ENCODE results near the gene ZNF606. TPM values are rescaled to one million over a fixed set of nuclear protein-coding genes. Genes with fewer than 3 reads are reported as not detected.
"Not testable (repeated sequence)": the region's sequence is repeated elsewhere in the genome, so short reads cannot be mapped to it uniquely, and the experiment has no call there.

ZNF606 gene
- total RNA-seq, 2 experiments from 2014 or later, result 7.5 to 10.0 TPM

DNA sequence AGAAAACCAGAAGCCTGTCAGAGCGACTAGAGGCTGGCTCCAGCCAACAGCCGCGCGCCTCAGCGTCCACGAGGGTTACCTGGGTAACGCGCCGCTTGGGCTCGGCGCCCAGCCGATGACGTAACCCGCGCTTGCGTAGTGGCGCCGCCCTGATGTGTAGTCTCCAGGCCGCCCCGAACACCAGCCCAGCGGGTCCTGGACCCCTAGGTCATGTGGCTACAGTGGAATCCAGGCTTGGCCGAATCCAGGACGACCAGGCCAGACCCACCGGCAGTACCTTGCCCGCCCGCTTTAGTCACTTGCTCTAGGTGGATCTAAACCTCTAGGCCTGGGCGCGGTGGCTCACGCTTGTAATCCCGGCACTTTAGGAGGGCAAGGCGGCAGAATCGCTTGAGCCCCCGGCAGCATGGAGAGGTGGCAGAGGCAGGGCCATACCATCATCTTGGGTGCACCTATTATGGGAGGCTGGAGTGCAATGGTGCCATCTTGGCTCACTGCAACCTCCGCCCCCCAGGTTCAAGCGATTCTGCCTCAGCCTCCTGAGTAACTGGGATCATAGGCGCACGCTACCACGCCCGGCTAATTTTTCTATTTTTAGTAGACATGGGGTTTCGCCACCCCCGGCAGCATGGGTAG lies 7.2 kb upstream of the ZNF606 start:
- TF ChIP-seq, protein P1, sequence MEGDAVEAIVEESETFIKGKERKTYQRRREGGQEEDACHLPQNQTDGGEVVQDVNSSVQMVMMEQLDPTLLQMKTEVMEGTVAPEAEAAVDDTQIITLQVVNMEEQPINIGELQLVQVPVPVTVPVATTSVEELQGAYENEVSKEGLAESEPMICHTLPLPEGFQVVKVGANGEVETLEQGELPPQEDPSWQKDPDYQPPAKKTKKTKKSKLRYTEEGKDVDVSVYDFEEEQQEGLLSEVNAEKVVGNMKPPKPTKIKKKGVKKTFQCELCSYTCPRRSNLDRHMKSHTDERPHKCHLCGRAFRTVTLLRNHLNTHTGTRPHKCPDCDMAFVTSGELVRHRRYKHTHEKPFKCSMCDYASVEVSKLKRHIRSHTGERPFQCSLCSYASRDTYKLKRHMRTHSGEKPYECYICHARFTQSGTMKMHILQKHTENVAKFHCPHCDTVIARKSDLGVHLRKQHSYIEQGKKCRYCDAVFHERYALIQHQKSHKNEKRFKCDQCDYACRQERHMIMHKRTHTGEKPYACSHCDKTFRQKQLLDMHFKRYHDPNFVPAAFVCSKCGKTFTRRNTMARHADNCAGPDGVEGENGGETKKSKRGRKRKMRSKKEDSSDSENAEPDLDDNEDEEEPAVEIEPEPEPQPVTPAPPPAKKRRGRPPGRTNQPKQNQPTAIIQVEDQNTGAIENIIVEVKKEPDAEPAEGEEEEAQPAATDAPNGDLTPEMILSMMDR (IDR thresholded peaks at IDR 0.05), result no peak
- Mint-ChIP-seq H3K27ac (peak overlapping the region; percentile 75), H3K4me3 (peak overlapping the region; percentile 74), H3K27me3 (no peaks in the 10 kb centered on the region), H3K4me1 (ENCODE audit: low read depth) (peaks cover 8% of the 10 kb centered on the region), H3K36me3 (ENCODE audit: low read depth) (peaks cover 40% of the 10 kb centered on the region), H3K9me3 (peaks cover 59% of the 10 kb centered on the region)
- ATAC-seq (peak; percentile 95), DNase-seq (peak; percentile 83)
- ChIA-PET CTCF (no interaction called here), POLR2A (no interaction called here)
- intact Hi-C loops (cut with micrococcal nuclease), result loop anchor here (10.0 kb wide), 1 partner anchor 55 kb away; no protein-coding TSS in a partner anchor

DNA sequence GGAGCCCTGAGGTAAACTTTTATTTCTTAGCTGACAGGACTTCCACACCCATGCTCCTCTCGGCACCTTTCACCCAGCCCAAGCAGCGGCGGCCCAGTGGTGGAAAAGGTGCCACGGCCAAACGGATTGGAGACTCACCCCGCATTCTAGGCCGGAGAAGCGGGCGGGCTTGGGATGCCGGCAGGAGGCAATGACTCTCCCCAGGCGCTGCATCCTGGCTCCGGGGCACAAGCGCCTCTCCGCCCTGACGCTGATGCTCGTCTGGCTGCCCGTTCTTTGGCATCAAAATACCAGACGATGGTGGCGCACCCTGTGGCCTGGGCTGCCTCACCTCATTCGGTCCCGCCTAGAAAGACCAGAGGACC lies 6.7 kb upstream of the ZNF606 start:
- intact Hi-C loops (cut with micrococcal nuclease), result loop anchor here (10.0 kb wide), 1 partner anchor 54 kb away; no protein-coding TSS in a partner anchor
- no peak for DNase-seq
- Mint-ChIP-seq H3K27me3 (no peaks in the 10 kb centered on the region), H3K4me1 (ENCODE audit: low read depth) (peaks cover 13% of the 10 kb centered on the region), H3K27ac (no peak overlapping the region), H3K4me3 (peak overlapping the region; percentile 74), H3K36me3 (ENCODE audit: low read depth) (peaks cover 45% of the 10 kb centered on the region), H3K9me3 (peaks cover 62% of the 10 kb centered on the region)
- TF ChIP-seq, protein P1 (IDR thresholded peaks at IDR 0.05), result no peak
- POLR2A ChIA-PET, result interaction anchor here (1.4 kb wide), 1 partner anchor 75 kb away, joined by 3 read pairs; no protein-coding TSS in a partner anchor
- CTCF ChIA-PET, result interaction anchor here (1.0 kb wide), 1 partner anchor 13 kb away, joined by 3 read pairs; no protein-coding TSS in a partner anchor
- no peak for ATAC-seq

DNA sequence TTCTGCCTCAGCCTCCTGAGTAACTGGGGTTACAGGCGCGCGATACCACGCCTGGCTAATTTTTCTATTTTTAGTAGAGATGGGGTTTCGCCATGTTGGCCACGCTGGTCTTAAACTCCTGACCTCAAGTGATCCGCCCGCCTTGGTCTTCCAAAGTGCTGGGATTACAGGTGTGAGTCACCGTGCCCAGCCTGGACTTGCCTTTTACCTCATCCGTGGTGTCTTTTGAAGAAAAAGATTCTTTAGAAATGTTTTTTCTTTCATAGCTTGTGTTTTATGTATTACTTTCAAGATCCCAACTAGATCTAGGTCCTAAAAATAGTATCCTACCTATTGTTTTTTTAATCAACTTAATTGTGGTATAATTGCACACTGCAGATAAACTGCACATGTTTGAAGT lies 6.3 kb upstream of the ZNF606 start:
- H3K27me3 Mint-ChIP-seq, H3K27ac Mint-ChIP-seq, ATAC-seq, DNase-seq: not testable (repeated sequence)
- peak overlapping the region; percentile 74 for H3K4me3 Mint-ChIP-seq
- POLR2A ChIA-PET, result interaction anchor here (1.4 kb wide), 1 partner anchor 74 kb away, joined by 3 read pairs; no protein-coding TSS in a partner anchor
- CTCF ChIA-PET, result interaction anchor here (1.0 kb wide), 1 partner anchor 13 kb away, joined by 3 read pairs; no protein-coding TSS in a partner anchor
- peaks cover 16% of the 10 kb centered on the region for H3K4me1 Mint-ChIP-seq (ENCODE audit: low read depth)
- H3K9me3 Mint-ChIP-seq, result peaks cover 66% of the 10 kb centered on the region
- intact Hi-C loops (cut with micrococcal nuclease), result loop anchor here (10.0 kb wide), 1 partner anchor 54 kb away; no protein-coding TSS in a partner anchor
- H3K36me3 Mint-ChIP-seq (ENCODE audit: low read depth), result peaks cover 49% of the 10 kb centered on the region

DNA sequence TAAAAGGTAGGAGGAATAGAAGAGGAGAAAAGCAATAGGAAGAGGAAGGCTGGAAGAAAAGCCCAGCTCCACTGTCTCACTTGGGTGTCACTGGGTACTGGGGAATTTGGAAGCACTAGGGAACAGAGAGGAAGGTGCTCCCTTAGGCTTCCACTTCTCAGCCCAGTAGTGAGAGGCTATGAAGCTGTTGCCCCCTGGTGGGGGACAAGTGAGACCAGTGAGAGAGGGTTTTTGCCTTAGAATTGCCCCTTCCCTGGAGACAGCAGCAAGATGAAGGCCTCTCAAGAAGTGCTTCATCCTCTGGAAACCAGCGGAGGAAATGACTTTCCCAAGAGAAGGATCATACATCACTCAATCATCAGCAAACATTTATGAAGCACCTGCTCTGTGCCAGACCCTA lies 4.7 kb upstream of the ZNF606 start:
- H3K4me1 Mint-ChIP-seq (ENCODE audit: low read depth), result peaks cover 21% of the 10 kb centered on the region
- ChIA-PET POLR2A (no interaction called here), CTCF (no interaction called here)
- TF ChIP-seq, protein P1 (IDR thresholded peaks at IDR 0.05), result no peak
- no peaks in the 10 kb centered on the region for H3K27me3 Mint-ChIP-seq
- no peak overlapping the region for H3K4me3 Mint-ChIP-seq
- peaks cover 60% of the 10 kb centered on the region for H3K36me3 Mint-ChIP-seq (ENCODE audit: low read depth)
- H3K9me3 Mint-ChIP-seq, result peaks cover 60% of the 10 kb centered on the region
- intact Hi-C loops (cut with micrococcal nuclease), result loop anchor here (10.0 kb wide), 1 partner anchor 52 kb away; no protein-coding TSS in a partner anchor
- no peak overlapping the region for H3K27ac Mint-ChIP-seq
- ATAC-seq (no peak), DNase-seq (no peak)

DNA sequence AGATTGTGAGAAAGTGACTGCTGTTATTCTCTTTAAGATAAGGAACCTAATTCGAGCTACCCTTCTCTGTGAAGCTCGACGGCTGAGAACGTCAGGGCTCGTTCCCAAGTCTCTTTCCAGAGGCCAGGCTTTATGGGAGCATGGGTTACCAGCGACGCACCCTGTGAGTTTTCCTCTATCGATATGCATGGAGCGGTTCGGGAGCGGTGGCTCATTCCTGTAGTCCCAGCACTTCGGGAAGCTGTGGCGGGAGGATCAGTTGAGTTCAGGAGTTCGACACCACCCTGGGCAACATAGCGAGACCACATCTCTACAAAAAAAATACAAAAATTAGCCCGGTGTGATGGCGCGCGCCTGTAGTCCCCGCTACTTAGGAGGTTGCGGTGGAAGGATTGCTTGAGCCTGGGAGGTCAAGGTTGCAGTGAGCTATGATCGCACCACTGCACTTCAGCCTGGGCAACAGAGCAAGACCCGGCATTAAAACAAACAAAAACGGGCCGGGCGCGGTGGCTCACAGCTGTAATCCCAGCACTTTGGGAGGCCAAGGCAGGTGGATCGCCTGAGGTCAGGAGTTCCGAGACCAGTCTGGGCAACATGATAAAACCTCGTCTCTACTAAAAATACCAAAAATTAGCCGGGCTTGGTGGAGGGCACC lies 681 bp upstream of the ZNF606 start:
- Mint-ChIP-seq H3K4me3 (peak overlapping the region; percentile 84), H3K27ac (peak overlapping the region; percentile 89), H3K4me1 (ENCODE audit: low read depth) (peaks cover 30% of the 10 kb centered on the region), H3K27me3 (no peaks in the 10 kb centered on the region), H3K9me3 (peaks cover 53% of the 10 kb centered on the region), H3K36me3 (ENCODE audit: low read depth) (peaks cover 87% of the 10 kb centered on the region)
- DNase-seq (no peak), ATAC-seq (no peak)
- intact Hi-C loops (cut with micrococcal nuclease), result loop anchor here (10.0 kb wide), 1 partner anchor 48 kb away; no protein-coding TSS in a partner anchor
- POLR2A ChIA-PET, result interaction anchor here (0.6 to 1.6 kb wide), 7 partner anchors 17 to 404 kb away, joined by 3 to 6 read pairs (median 3); no protein-coding TSS in a partner anchor
- TF ChIP-seq, protein P1 (IDR thresholded peaks at IDR 0.05), result no peak
- CTCF ChIA-PET, result interaction anchor here (1.0 to 1.9 kb wide), 3 partner anchors 19 to 306 kb away, joined by 3 to 4 read pairs (median 3); no protein-coding TSS in a partner anchor
